ENCODE data around the gene GDF15. TPM values are rescaled to one million over a fixed set of nuclear protein-coding genes. Genes with fewer than 3 reads are reported as not detected.
A peak's percentile ranks its signal among the peaks of the same experiment; 100 is the strongest.

GDF15 gene
- 10 to 100 TPM in 1 of 4 donors, 1 to 10 TPM in 1, under 1 TPM in 2; 0.41 to 13.1 (median 1.6) TPM for total RNA-seq

GRCh38 chr19:18385675-18386542 is at the start of gene GDF15:
Gene GDF15 (plus strand): TSS chr19:18386158. CDS start chr19:18386190, 32 bp downstream.
- H3K4me1 ChIP-seq, result peaks cover 0 to 9% of the 10 kb centered on the region in 2 donors
- intact Hi-C loops (cut with DNase I; ENCODE audit: low total_unique reads), result no loop called here
- no peaks in the 10 kb centered on the region for H3K9me3 ChIP-seq
- peak within 1 kb of the TSS in 1 of 2 donors; percentile 12 for H3K27ac ChIP-seq
- no peaks in the 10 kb centered on the region for H3K27me3 ChIP-seq
- no peak within 1 kb of the TSS for H3K4me3 ChIP-seq
- no peaks in the 10 kb centered on the region for H3K36me3 ChIP-seq
- DNase-seq, result peak; percentile 53 to 56
- TF ChIP-seq CTCF (IDR thresholded peaks at IDR 0.05), result peak in 3 of 4 experiments; percentile 27 to 40 (median 32)
- peak in 1 of 2 donors; percentile 46 for TF ChIP-seq POLR2A (IDR thresholded peaks at IDR 0.05)

GRCh38 chr19:18338541-18338940 is 47.4 kb upstream of the GDF15 start:
- intact Hi-C loops (cut with DNase I; ENCODE audit: low total_unique reads), result no loop called here
- DNase-seq, result no peak
- Histone ChIP-seq H3K27ac (no peak overlapping the region), H3K27me3 (no peaks in the 10 kb centered on the region), H3K36me3 (no peaks in the 10 kb centered on the region), H3K4me1 (no peaks in the 10 kb centered on the region), H3K4me3 (no peak overlapping the region), H3K9me3 (no peaks in the 10 kb centered on the region)
- TF ChIP-seq CTCF (IDR thresholded peaks at IDR 0.05) (no peak), POLR2A (IDR thresholded peaks at IDR 0.05) (no peak)

- Histone ChIP-seq H3K36me3 (no peaks in the 10 kb centered on the region), H3K27ac (peak overlapping the region in 1 of 2 donors; percentile 81), H3K4me1 (no peaks in the 10 kb centered on the region), H3K4me3 (peak overlapping the region in 1 of 2 donors; percentile 76), H3K27me3 (no peaks in the 10 kb centered on the region), H3K9me3 (no peaks in the 10 kb centered on the region)
- peak in 2 of 4 experiments; percentile 10 to 12 for TF ChIP-seq CTCF (IDR thresholded peaks at IDR 0.05)
- TF ChIP-seq POLR2A (IDR thresholded peaks at IDR 0.05), result no peak
- intact Hi-C loops (cut with DNase I; ENCODE audit: low total_unique reads), result loop anchor here (10.0 kb wide), 1 partner anchor 75 kb away; the partner anchor contains the start of gene SSBP4
- no peak for DNase-seq
Observed at GRCh38 chr19:18339723-18340122, 46.2 kb upstream of the GDF15 start.

GRCh38 chr19:18340190-18340989 is 45.6 kb upstream of the GDF15 start, which contains the start of gene PGPEP1:
Gene PGPEP1 (plus strand): TSS chr19:18340598. CDS start chr19:18340682, 84 bp downstream.
- Histone ChIP-seq H3K27ac (peak within 1 kb of the TSS; percentile 81 to 87), H3K36me3 (no peaks in the 10 kb centered on the region), H3K4me3 (peak within 1 kb of the TSS; percentile 76 to 80), H3K4me1 (no peaks in the 10 kb centered on the region), H3K27me3 (no peaks in the 10 kb centered on the region), H3K9me3 (no peaks in the 10 kb centered on the region)
- DNase-seq, result peak; percentile 52 to 72
- TF ChIP-seq CTCF (IDR thresholded peaks at IDR 0.05), result peak in 2 of 4 experiments; percentile 10 to 14
- peak; percentile 45 to 65 for TF ChIP-seq POLR2A (IDR thresholded peaks at IDR 0.05)
- intact Hi-C loops (cut with DNase I; ENCODE audit: low total_unique reads), result loop anchor here (10.0 kb wide), 1 partner anchor 74 kb away; the partner anchor contains the start of gene SSBP4

All from uterus (tissue), 4 donors.